ENCODE measurements around the gene ZNF423.

DNA sequence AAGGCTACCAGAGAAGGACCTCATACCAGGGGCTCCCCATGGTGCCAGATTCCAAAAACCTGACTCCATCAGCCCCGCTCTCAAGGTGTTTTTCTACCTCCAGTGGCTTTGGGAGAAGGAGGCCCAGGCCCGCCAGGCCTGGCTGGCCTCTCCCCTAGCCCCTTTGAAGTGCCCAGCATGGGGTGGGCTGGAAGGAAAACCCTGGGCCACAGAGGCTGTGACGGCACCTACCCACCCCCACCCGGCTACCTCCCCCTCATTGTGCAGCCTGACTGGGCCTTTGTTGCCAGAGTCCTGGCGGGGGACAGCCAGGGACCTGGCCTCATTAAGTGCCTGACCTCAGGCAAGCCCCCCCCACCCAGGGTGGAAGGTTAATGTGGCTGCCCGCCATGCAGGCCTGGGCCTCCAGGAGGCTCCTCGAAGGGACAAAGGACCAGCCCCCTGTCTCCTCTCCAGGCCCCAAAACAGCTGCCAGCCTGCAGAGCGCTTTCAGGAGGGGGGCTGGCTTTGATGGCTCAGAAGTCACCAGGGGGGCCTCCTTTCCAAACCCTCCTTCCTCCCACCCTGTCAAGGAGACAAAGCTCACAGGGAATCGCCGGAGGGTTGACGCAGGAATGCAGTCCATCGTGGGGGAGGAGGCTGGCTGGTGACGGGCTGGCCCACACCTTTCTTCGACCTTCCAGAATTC is 159.4 kb downstream of the ZNF423 start:
- no peak for TF ChIP-seq CTCF (IDR thresholded peaks at IDR 0.05; ENCODE audit: insufficient read depth, low read depth, low read length)
- TF ChIP-seq EZH2 (IDR thresholded peaks at IDR 0.05; ENCODE audit: insufficient read depth, low read length), result no peak

Measured in astrocyte (in vitro differentiated cells and primary cell).